Activated T-cell treated with anti-CD3 and anti-CD28 coated beads for 48 hours (primary cell): ENCODE results near the gene FLYWCH1.
"Not testable (repeated sequence)": the region's sequence is repeated elsewhere in the genome, so short reads cannot be mapped to it uniquely, and the experiment has no call there.

ENCODE experiments used
- DNase-seq: peaks from one replicate; pipeline ENCODE4 v3.0.0-alpha.2; 2020; ENCODE audit warnings: low read depth

Gene FLYWCH1

DNA sequence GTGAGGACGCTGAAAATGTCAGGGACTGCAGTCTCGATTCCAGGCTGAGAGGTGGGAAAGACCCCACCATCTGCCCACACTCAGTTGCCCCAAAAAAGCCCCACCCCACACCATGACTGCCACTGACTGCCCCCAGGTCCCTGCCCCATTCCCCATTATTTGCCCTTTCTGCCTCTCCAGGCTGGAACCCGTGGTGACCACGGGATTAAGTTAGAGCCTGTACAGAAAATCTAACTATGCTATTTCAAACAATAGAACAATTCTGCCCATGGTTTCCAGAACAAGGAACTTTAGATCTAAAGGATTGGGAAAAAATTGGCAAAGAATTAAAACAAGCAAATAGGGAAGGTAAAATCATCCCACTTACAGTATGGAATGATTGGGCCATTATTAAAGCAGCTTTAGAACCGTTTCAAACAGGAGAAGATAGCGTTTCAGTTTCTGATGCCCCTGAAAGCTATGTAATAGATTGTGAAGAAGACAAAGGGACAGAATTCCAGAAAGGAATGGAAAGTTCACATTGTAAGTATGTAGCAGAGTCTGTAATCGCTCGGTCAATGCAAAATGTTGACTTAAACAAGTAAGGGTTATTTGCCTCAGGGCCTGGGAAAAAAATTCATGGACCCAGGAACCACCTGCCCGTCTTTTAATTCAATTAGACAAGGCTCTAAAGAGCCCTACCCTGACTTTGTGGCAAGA is 14.4 kb downstream of the FLYWCH1 start:
- DNase-seq = no peak

DNA sequence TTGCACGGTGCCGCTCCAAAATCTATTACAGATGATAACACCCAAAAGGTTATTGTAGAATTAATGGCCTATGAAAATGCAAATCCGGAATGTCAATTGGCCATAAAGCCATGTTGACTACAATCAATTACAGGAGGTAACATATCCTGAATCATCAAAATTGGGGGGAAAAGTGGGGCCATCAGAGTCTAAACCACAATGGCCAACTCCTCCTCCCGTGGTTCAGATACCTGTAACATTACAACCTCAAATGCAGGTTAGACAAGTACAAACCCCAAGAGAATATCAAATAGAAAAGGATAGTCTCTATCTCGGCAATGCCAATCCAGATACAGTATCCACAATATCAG is 14.9 kb downstream of the FLYWCH1 start:
- no peak for DNase-seq

DNA sequence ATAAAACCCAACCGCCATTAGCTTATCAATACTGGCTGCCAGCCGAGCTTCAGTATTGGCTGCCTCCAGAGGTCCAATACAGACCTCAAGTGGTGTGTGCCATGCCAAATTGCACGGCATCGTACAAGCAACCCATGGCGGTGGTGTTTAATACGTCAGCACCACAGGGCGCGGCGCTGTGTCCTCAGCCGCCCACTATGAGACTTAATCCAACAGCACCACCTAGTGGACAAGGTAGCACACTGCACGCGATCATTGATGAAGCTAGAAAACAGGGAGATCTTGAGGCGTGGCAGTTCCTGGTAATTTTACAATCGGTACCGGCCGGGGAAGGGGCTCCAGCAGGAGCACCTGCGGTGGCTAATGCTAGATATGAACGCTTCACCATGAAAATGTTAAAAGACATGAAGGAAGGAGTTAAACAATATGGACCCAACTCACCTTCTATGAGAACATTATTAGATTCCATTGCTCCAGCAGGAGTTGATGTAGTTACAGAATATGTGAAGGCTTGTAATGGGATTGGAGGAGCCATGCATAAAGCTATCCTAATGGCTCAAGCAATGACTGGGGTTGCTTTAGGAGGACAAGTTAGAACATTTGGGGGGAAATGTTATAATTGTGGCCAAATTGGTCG is 15.4 kb downstream of the FLYWCH1 start:
- DNase-seq = peak; percentile 80

DNA sequence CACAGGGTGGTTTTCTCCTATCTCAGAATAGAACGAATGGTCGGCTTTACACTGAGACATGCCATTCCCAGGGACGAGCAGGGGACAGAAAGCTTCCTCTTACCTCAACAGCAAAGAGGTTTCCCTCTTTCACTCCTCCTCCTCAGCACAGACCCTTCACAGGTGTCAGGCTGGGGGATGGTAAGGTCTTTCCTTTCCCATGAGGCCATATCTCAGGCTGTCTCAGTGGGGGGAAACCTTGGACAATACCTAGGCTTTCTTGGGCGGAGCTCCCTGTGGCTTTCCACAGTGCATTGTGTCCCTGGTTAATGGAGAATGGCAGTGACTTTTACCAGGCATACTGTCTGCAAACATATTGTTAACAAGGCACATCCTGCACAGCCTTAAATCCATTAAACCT is 16.4 kb downstream of the FLYWCH1 start:
- not testable (repeated sequence) for DNase-seq

DNA sequence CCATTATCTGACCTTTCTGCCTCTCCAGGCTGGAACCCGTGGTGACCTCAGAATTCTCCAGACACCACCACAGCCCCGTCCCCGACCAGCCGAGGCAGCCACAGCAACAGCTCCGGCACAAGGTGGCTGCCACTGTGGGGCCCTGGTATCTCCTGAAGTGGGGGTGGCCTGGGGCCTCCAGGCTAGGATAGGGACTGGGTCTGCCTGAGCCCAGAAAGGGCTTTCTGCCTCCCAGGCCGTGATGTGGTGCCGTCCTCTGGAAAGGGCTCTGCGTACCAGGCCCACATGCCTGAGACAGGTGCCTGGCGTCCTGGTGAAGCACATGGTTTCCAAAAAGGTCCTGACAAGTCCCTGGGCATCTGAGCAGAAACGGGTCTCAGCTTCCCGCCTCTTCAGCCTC is 17.1 kb downstream of the FLYWCH1 start:
- DNase-seq = no peak

DNA sequence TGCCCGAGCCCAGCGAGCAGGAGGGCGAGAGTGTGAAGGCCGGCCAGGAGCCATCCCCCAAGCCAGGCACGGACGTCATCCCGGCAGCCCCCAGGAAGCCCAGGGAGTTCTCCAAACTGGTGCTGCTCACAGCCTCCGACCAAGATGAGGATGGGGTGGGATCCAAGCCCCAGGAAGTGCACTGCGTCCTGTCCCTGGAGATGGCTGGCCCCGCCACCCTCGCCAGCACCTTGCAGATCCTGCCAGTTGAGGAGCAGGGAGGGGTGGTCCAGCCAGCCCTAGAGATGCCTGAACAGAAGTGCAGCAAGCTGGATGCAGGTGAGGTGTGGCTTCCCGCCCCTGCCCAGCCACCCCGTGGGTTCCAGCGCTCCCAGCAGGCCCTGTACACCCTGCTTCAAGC is 18.0 kb downstream of the FLYWCH1 start:
- no peak for DNase-seq

DNA sequence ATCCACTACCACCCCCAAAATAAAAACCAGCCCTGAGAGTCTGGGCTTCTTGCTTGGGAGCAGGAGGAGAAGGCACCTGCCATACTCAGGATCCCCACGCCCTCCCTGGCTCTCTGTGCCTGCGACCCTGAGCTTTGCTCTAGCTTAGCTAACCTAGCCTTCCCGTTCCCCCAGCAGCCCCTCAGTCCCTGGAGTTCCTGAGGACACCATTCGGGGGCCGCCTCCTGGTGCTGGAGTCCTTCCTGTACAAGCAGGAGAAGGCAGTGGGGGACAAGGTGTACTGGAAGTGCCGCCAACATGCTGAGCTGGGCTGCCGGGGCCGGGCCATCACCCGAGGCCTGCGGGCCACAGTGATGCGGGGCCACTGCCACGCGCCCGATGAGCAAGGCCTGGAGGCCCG is 18.5 kb downstream of the FLYWCH1 start:
- no peak for DNase-seq

DNA sequence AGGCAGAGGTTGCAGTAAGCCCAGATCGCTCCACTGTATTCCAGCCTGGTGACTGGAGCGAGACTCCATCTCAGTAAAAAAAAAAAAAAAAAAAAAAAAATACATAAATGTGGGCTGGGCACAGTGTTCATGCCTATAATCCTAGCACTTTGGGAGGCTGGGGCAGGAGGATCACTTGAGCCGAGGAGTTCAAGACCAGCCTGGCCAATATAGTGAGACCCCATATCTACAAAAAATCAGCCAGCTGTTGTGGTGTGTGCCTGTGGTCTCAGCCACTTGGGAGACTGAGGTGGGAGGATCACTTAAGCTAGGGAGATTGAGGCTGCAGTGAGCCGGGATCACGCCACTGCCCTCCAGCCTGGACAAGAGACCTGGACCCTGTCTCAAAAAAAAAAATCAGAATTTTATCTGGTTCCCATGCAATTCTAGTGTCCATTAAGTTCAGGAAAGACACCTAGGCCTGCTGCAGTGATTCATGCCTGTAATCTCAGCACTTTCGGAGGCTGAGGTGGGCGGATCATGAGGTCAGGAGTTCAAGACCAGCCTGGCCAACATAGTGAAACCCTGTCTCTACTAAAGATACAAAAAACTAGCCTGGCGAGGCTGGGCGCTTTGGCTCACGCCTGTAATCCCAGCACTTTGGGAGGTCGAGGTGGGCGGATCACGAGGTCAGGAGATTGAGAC is 19.6 kb downstream of the FLYWCH1 start:
- DNase-seq = not testable (repeated sequence)

DNA sequence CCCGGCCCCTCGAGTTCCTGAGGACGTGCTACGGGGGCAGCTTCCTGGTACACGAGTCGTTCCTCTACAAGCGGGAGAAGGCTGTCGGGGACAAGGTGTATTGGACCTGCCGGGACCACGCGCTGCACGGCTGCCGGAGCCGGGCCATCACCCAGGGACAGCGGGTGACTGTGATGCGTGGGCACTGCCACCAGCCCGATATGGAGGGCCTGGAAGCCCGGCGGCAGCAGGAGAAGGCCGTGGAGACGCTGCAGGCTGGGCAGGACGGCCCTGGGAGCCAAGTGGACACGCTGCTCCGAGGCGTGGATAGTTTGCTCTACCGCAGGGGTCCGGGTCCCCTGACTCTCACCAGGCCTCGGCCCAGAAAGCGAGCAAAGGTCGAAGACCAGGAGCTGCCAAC is 21.4 kb downstream of the FLYWCH1 start:
- no peak for DNase-seq

DNA sequence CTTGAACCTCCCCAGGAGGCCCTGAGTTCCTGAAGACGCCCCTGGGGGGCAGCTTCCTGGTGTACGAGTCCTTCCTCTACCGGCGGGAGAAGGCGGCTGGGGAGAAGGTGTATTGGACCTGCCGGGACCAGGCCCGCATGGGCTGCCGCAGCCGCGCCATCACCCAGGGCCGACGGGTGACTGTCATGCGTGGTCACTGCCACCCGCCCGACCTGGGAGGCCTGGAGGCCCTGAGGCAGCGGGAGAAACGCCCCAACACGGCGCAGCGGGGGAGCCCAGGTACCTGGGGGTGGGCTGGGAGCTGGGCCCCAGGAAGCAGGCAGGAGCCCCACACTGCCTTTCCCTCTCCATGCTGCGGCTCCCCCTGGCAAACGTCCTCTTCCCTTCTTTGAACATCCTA is 22.0 kb downstream of the FLYWCH1 start:
- no peak for DNase-seq

DNA sequence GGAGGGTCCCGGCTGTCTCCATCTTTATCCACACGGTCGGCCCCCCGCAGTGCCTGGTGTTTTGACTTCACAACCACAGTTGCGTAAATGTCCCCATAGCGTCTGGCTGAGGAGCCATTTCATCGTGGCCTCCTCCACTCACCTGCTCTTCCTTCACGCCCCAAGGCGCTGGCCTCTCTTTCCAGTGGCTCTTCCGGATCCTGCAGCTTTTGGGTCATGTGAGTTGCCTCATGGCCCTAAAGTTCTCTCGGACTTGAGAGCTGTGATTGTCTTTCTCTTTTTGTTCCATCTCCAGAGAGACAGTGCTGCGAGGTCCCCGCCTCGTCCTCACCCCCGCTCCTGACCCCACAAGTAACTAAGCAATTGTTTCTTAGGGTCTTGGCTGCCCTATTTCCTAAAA is 22.7 kb downstream of the FLYWCH1 start:
- DNase-seq = no peak

DNA sequence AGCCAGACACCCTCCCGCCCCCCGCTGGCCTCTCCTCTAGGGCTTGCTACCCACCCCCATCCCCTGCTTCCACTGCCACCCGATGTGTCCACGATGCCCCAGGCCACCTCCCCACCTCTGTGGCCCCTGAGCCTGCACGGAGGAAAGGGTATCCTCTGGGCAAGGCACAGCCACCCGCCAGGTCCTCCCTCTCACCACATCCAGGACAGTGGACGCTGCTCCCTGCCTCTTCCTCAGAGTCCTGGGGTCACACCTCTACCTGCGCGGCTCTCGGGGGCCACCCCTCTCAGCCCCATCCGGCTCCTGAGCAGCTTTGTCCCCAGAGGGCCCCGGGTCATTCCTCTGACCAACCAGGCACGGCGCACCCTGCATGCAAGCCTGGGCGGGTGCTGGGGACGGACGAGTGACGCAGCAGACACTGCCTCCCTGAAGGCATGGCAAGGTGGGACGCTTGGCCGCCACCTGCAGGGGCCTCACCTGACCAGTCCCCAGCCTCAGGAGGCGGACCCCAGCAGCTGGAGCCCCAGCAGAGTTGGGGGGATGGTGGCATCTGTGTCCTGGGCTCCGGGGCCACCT is 24.8 kb downstream of the FLYWCH1 start:
- DNase-seq = no peak

DNA sequence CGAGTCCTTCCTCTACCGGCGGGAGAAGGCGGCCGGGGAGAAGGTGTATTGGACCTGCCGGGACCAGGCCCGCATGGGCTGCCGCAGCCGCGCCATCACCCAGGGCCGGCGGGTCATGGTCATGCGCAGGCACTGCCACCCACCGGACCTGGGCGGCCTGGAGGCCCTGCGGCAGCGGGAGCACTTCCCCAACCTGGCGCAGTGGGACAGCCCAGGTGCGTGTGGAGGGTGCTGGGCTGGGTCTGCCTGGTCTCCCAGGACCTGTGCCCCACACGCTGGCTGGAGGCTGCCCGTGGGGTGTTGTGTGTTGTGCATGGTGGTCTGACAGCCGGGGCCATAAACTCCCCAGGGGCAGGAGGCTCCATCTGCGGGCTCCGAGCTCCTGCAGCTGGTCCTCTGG is 25.4 kb downstream of the FLYWCH1 start:
- DNase-seq = no peak

DNA sequence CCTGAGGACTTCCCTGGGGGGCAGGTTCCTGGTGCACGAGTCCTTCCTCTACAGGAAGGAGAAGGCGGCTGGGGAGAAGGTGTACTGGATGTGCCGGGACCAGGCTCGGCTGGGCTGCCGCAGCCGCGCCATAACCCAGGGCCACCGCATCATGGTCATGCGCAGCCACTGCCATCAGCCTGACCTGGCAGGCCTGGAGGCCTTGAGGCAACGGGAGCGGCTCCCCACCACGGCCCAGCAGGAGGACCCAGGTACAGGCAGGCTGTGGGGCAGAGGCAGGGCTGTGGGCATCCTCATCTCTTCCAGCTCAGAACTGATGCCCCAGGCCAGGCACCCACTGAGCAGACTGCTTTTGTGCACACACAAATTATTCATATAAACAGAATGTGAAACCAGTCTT is 26.5 kb downstream of the FLYWCH1 start:
- DNase-seq = no peak

DNA sequence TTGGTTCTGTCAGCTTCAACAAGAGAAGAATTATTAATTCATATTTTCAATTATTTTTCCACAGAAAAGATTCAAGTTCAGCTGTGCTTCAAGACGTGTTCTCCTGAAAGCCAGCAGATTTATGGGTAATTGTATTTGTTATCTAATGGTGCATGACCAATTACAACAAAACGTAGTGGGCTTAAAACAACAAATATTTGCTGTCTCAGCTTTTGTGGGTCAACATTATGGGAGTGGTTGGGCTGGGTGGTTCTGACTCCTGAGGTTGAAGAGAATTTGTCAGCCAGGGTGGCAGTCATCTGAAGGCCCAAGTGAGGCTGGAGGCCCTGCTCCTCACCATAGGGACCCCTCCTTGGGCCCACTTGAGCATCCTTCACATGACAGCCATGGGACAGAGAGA is 28.2 kb downstream of the FLYWCH1 start:
- DNase-seq = no peak

DNA sequence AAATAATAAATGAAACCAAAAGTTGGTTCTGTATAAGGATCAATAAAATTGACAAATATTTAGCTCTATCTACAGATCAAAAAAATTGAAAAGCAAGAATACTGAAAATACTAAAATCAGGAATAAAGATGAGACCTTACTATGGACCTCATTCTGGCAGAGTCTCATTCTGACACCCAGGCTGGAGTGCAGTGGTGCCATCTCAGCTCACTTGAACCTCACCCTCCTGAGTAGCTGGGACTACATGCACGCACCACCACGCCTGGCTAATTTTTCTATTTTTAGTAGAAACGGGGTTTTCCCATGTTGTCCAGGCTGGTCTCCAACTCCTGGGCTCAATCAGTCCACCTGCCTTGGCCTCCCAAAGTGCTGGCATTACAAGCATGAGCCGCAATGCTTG is 30.3 kb downstream of the FLYWCH1 start:
- no peak for DNase-seq

DNA sequence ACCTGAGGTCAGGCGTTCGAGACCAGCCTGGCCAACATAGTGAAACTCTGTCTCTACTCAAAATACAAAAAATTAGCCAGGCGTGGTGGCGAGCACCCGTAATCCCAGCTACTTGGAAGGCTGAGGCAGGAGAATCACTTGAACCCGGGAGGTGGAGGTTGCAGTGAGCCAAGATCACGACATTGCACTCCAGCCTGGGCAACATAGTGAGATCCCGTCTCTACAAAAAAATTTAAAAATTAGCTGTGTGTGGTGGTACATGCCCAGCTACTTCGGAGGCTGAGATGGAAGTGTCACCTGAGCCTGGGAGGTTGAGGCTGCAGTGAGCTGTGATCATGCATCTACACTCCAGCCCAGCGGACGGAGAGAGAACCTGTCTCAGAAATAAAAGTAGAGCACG is 32.0 kb downstream of the FLYWCH1 start:
- not testable (repeated sequence) for DNase-seq

DNA sequence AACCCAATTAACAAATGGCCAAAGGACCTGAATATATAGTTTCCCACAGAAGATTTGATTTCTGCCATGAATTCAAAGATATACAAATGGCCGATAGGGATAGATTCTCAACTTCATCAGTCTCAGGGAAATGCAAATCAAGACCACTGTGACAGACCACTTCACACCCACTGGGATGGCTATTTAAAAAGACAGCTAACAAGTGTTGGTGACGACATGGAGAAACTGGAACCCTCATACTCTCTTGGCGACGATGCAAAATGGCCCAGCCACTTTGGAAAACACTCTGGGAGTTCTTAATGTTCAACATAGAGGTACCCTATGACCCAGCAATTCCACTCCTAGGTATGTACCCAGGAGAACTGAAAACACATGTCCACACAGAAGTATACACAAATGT is 34.9 kb downstream of the FLYWCH1 start:
- no peak for DNase-seq

DNA sequence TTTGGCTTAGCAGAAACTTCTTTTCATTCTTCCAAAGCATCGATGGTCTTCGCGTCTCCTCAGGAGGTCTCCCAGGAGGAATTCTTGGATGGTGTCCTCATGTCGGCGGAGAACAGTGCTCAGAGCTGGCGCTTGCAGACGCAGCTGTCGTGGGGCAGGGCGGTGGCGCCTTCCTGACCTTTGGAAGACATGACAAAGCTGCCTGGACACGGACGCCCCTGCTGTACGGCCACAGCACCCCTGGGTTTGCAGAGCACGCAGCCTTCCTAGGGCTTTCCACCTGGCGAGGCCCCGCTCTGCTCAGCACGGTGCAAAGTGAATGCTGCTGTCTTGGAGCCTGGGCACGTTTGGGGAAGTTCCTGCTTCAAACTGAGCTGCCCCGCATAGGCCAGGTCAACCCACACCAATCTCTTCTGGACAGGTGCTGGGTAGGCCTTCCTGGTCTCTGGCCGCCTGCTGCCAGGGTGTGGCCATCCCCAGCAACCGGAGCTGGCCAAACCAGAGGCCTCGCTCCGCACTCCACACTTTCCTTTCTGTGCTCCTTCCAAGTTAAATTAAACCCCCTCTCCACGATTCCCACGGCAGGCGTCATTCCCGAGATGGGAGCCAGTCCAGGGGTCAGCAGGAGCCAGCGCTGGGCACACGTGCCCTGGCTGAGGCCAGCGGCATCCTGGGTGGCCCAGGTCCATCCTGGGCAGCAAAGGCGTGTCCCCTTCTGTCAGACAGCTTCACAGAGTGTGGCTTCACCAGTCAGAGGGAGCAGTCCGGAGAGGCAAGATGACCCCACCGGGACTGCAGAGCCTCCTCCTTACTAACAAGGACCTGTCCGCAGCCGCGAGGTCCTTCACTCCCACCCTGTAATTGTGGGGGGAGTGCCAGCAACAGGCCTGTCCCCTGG is 37.3 kb downstream of the FLYWCH1 start:
- no peak for DNase-seq

DNA sequence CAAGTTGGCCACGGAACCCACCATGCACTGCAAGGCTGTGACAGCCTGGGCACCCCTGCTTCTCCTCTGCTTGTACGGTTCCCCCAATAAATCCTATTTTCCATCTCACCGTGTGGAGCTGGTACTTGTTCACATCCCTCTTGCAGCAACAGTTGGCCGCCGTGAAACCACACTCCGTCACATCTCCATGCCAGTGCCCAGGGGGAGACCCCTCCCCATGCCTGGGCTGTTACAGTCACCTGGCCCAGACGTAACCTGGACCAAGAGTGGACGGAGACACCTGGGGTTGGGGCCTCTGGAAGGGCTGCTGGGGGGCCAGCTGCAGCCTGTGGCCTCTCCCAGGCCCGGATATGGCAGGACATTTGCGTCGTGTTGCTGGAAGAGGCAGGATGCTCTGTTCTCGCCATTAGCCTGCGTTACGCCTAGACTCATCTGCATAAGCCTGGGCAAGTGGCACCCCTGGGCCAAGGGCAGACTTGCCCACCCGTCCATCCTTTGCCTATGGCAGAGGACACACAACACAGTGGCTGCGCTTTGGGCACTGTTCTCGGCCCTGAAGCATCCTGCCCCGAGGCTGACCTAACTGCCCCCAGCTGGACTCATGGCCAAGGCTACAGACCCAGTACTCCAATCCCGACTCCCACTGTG is 38.1 kb downstream of the FLYWCH1 start:
- no peak for DNase-seq

DNA sequence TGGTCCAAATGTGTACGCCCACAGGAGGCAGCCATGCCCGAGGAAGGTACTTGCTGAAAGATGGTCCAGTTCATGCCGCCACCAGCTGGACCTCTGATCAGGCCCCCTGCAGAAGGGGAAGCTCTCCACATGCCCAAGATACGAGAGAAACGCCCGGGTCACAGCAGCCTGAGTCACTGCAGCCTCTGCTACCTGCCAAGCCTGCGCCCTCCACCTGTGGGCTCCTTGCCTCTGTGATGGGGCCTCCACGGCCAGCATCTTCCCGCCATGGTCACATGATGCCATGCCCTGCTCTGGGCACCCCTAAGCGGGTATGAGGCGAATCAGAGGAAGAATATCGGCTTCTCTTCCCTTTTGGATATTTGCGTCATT is 38.6 kb downstream of the FLYWCH1 start:
- DNase-seq = no peak

DNA sequence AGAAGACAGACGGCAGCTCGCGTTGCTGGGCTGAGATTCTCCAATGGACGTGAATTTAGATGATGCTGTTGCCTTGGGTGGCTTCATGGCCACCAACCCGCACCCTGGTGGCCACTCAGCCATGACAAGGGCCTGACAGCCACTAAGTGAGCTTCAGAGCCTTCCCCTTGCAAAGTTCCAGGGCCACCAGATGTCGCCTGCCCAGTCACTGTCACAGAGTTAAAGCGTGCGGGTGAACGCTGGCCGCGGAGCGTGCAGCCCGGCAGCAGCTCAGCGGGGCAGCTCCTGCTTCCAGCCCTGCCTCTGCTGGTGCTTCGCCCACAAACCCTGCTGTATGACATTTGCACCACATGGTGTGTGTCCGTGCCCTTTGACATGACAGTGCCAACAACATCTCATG is 39.0 kb downstream of the FLYWCH1 start:
- no peak for DNase-seq
